Measurements from ENCODE around the gene SIRT4.
"Not testable (repeated sequence)": the region's sequence is repeated elsewhere in the genome, so short reads cannot be mapped to it uniquely, and the experiment has no call there.

The SIRT4 gene

GRCh38 chr12:120301962-120302815 lies at the start of gene SIRT4:
TSS of gene SIRT4 (plus strand) at chr12:120302321. CDS start at chr12:120303562, 1,241 bp downstream.
- in situ Hi-C loops (cut with MboI; ENCODE audit: low sequenced_read_pairs) = no loop called here

GRCh38 chr12:120253313-120253712 lies 48.8 kb upstream of the SIRT4 start:
- in situ Hi-C loops (cut with MboI; ENCODE audit: low sequenced_read_pairs) = not testable (repeated sequence)

- in situ Hi-C loops (cut with MboI; ENCODE audit: low sequenced_read_pairs) = no loop called here
Observed at GRCh38 chr12:120254809-120255208, 47.3 kb upstream of the SIRT4 start.

- in situ Hi-C loops (cut with MboI; ENCODE audit: low sequenced_read_pairs) = no loop called here
Observed at GRCh38 chr12:120257041-120257821, 44.9 kb upstream of the SIRT4 start.

GRCh38 chr12:120258323-120258896 lies 43.7 kb upstream of the SIRT4 start:
- in situ Hi-C loops (cut with MboI; ENCODE audit: low sequenced_read_pairs) = no loop called here

GRCh38 chr12:120259418-120260202 lies 42.5 kb upstream of the SIRT4 start:
- in situ Hi-C loops (cut with MboI; ENCODE audit: low sequenced_read_pairs) = no loop called here

- in situ Hi-C loops (cut with MboI; ENCODE audit: low sequenced_read_pairs) = no loop called here
Observed at GRCh38 chr12:120260607-120261006, 41.5 kb upstream of the SIRT4 start.

- in situ Hi-C loops (cut with MboI; ENCODE audit: low sequenced_read_pairs) = no loop called here
Observed at GRCh38 chr12:120261951-120262851, 39.9 kb upstream of the SIRT4 start.

GRCh38 chr12:120262852-120263747 lies 39.0 kb upstream of the SIRT4 start:
- in situ Hi-C loops (cut with MboI; ENCODE audit: low sequenced_read_pairs) = no loop called here

- in situ Hi-C loops (cut with MboI; ENCODE audit: low sequenced_read_pairs) = no loop called here
Observed at GRCh38 chr12:120263748-120264085, 38.4 kb upstream of the SIRT4 start.

- in situ Hi-C loops (cut with MboI; ENCODE audit: low sequenced_read_pairs) = no loop called here
Observed at GRCh38 chr12:120264086-120264903, 37.8 kb upstream of the SIRT4 start.

- in situ Hi-C loops (cut with MboI; ENCODE audit: low sequenced_read_pairs) = no loop called here
Observed at GRCh38 chr12:120264904-120265472, 37.1 kb upstream of the SIRT4 start.

GRCh38 chr12:120265473-120266179 lies 36.5 kb upstream of the SIRT4 start, which contains the start of gene PXN:
TSS of gene PXN (minus strand) at chr12:120265730. CDS start at chr12:120265629, 101 bp downstream.
- in situ Hi-C loops (cut with MboI; ENCODE audit: low sequenced_read_pairs) = no loop called here

- in situ Hi-C loops (cut with MboI; ENCODE audit: low sequenced_read_pairs) = no loop called here
Observed at GRCh38 chr12:120266180-120266870, 35.8 kb upstream of the SIRT4 start.

GRCh38 chr12:120267736-120268135 lies 34.4 kb upstream of the SIRT4 start:
- in situ Hi-C loops (cut with MboI; ENCODE audit: low sequenced_read_pairs) = no loop called here

GRCh38 chr12:120276734-120277133 lies 25.4 kb upstream of the SIRT4 start:
- in situ Hi-C loops (cut with MboI; ENCODE audit: low sequenced_read_pairs) = no loop called here
